ENCODE results near the gene PCGF5.

PCGF5 gene

GRCh38 chr10:91290607-91291006 lies 70.1 kb downstream of the PCGF5 start:
- no peak for TF ChIP-seq CTCF (IDR thresholded peaks at IDR 0.05)

GRCh38 chr10:91294134-91294906 lies 73.9 kb downstream of the PCGF5 start:
- no peak for TF ChIP-seq CTCF (IDR thresholded peaks at IDR 0.05)

GRCh38 chr10:91295346-91295745 lies 74.9 kb downstream of the PCGF5 start:
- TF ChIP-seq CTCF (IDR thresholded peaks at IDR 0.05), result no peak

- TF ChIP-seq CTCF (IDR thresholded peaks at IDR 0.05), result peak; percentile 72
Measured at GRCh38 chr10:91296471-91296870, 76.0 kb downstream of the PCGF5 start.

- TF ChIP-seq CTCF (IDR thresholded peaks at IDR 0.05), result peak; percentile 91
Measured at GRCh38 chr10:91298224-91298871, 77.9 kb downstream of the PCGF5 start.

- no peak for TF ChIP-seq CTCF (IDR thresholded peaks at IDR 0.05)
Measured at GRCh38 chr10:91299999-91300575, 79.6 kb downstream of the PCGF5 start.

GRCh38 chr10:91307489-91307888 lies 87.0 kb downstream of the PCGF5 start:
- TF ChIP-seq CTCF (IDR thresholded peaks at IDR 0.05), result no peak
